Hindlimb muscle (tissue), 1 donor: Measurements from ENCODE around the gene TCP1. TPM values are rescaled to one million over a fixed set of nuclear protein-coding genes. Genes with fewer than 3 reads are reported as not detected.
"Not testable (repeated sequence)": the region's sequence is repeated elsewhere in the genome, so short reads cannot be mapped to it uniquely, and the experiment has no call there.

Experiments
- DNase-seq: peaks from one replicate; pipeline ENCODE4 v3.0.0-alpha.2; 2013
- polyA plus RNA-seq: library from polyadenylated mRNA; unstranded; fragments of 120-200 nt; gene quantifications from one replicate; pipeline ENCODE4 v1.2.1, GENCODE V29; 2013; ENCODE audit not compliant: insufficient read length

The TCP1 gene
- polyA plus RNA-seq, 1 donor = 197 TPM

DNA sequence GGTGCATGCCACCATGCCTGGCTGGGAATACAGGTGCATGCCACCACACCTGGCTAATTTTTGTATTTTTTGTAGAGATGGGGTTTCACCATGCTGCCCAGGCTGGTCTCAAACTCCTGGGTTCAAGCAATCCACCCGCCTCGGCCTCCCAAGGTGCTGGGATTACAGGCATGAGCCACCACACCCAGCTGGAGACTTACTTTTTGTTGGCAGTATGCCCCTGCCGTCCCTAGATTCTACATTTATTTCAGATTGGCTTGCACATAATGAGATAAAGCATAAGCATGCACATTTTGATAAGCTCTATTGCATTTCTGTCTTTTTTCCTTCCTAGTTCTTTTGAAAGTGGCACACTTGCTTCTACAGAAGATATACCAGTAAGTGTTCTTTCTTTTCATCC lies 27.4 kb upstream of the TCP1 start:
- DNase-seq = not testable (repeated sequence)

DNA sequence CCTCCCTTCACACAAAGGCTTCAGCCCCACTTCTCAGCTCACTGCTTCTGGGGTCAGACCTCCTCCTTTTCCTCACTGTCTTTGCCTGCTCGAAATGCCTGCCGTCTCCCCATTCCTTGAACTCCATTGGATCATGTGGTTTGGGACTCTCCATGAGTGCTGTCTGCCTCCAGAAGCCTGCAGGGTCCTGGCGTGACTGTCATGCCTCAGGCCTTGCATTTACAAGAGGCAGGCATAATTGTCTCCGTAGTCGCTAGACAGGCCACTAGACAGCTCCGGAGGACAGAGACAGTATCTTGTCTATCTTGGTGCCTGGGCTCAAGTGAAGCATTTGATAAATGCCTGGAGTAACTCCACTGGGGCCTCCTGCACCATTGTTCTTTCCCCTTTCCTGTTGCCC lies 26.0 kb upstream of the TCP1 start:
- DNase-seq = no peak

- DNase-seq = no peak
Observed at GRCh38 chr6:159813781-159814180, 24.4 kb upstream of the TCP1 start.

DNA sequence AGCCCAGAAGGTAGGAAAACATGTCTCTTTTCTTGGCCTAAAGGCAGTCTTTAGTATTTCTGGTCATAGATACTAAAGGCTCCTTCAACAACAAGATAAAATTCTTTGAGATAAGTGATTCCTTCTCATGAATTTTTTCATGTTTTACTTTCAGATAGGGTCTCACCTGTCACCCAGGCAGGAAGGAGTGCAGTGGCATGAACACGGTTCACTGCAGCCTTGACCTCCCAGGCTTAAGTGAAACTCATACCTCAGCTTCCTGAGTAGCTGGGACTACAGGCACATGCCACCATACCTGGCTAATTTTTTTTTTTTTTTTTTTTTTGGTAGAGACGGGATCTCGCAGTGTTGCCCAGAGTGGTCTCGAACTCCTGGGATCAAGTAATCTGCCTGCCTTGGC lies 19.7 kb upstream of the TCP1 start:
- no peak for DNase-seq

- DNase-seq = no peak
Observed at GRCh38 chr6:159808647-159809046, 19.2 kb upstream of the TCP1 start.

DNA sequence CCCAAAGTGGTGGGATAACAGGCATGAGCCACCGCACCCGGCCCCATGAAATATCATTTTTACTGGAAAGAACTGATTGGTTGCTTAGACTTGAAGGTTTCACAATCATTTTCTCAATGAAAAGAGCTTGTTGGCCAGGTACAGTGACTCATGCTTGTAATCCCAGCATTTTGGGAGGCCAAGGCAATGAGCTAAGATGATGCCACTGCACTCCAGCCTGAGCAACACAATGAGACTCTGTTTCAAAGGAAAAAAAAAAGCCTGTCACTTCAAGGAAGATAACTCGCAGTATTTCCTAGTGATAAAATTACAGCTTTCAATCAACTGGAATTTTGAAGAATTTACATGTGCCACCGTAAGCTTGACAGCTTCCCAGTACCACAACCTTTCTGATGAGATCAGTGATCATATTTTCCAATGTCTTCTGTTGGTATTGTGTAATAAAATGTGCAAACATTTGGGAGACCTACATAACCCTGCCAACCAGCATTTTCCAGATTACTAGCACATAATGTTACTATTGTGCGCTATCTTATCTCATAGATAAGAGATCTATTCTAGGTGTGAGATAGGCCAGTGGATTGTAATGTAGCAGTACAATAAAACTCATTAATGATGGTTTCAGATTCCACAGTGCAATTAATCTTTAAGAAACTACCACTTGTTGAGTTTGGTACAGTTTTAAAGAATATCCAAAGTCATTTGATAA lies 17.9 kb upstream of the TCP1 start:
- no peak for DNase-seq

DNA sequence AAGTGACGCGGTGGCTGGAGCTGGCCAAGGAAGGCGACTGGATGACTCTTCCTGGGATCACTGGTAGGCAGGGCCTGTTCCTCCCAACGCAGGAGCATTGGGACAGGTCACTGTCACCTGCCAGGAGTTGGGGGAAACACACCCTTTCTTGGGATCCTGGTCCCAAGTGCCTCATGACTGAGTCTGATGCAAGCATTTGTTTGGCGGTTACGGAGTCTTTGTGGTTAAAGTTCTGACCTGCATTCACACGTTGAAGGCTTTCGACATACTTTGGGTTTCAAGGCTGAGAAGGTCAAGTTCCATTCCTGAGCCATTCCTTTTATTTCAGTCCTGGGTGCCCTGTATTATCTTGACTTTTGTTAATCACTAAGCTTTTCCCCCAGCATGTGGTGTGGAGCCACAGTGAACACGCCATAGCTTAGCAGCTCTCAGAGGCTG lies 16.6 kb upstream of the TCP1 start:
- no peak for DNase-seq

GRCh38 chr6:159805440-159806020 lies 16.1 kb upstream of the TCP1 start:
- no peak for DNase-seq

DNA sequence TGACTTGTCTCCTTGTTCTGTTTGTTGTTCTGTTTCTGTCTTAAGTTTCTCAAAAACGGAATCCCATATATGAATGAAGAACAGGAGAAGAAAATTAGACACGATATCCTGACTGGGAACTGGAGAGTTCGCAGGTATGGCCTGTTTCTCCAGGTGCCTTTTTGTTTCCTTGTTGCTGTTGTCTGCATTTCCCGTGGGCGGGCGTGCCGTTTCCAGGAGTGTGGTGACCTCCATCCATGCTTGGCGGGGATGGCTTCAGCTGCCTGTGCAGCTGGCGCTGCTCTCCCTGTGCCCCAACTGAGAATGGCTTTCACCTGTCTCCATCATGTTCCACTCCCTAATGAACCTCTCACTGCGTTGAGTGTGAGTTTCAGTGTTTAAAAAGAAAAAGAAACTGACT lies 15.1 kb upstream of the TCP1 start:
- no peak for DNase-seq

DNA sequence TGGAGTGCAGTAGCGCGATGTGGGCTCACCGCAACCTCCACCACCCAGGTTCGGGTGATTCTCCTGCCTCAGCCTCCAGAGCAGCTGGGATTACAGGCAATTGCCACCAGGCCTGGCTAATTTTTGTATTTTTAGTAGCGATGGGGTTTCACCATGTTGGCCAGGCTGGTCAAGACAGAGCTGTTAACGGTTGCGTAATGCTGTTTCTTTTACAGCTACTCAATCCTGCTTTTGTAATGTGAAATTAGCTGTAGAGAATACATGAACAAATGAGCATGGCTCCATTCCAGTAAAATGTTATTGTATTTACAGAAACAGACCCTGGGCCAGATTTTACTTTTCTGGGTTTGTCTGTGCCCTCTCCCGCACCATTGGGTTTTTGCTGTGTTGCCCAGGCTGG lies 12.5 kb upstream of the TCP1 start:
- DNase-seq = no peak

DNA sequence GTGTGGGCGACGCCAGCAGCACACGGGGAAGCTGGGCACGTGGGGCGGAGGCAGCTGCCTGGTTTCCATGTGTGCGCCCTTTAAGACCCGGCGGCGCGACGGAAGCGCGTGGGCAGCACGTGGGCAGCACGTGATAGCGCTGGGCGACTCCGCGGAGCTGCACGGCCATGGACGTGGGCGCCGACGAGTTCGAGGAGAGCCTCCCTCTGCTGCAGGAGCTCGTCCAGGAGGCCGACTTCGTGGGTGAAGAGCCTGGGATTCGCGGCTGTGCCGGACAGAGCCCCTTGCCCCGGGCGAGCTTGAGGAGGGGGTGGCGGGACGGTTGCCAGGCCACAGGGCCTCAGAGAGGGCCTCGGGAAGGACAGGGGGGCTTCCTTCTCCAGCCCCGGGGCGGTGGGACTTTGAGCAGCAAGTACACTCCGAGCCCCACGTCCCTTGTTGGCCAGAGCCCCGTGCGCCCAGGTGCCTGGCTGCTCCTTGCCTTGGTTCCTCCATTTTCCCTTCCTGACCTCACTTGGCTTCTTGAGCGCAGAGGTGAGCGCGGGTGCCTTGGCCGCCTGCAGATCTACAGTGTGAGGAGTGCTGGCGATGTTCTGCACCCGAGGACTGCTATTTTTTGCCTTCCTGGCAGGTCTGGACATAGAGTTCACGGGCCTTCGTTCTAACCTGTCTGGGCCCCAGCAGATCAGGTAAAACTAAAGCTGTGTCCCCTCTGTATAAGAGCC lies 10.9 kb upstream of the TCP1 start, which contains the start of gene PNLDC1:
Gene PNLDC1 (plus strand): TSS at position 136 of the 725 bp plus-strand sequence. CDS start 32 bp downstream, at position 168.
- DNase-seq = no peak

- DNase-seq = no peak
Observed at GRCh38 chr6:159797554-159797953, 8.2 kb upstream of the TCP1 start.

DNA sequence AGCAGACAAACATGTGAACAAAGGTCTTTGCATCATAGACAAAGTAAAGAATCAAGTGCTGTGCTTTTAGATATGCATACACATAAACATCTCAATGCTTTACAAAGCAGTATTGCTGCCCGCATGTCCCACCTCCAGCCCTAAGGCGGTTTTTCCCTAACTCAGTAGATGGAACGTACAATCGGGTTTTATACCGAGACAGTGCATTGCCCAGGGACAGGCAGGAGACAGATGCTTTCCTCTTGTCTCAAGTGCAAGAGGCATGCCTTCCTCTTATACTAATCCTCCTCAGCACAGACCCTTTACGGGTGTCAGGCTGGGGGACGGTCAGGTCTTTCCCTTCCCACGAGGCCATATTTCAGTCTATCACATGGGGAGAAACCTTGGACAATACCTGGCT lies 5.6 kb upstream of the TCP1 start:
- DNase-seq = not testable (repeated sequence)

DNA sequence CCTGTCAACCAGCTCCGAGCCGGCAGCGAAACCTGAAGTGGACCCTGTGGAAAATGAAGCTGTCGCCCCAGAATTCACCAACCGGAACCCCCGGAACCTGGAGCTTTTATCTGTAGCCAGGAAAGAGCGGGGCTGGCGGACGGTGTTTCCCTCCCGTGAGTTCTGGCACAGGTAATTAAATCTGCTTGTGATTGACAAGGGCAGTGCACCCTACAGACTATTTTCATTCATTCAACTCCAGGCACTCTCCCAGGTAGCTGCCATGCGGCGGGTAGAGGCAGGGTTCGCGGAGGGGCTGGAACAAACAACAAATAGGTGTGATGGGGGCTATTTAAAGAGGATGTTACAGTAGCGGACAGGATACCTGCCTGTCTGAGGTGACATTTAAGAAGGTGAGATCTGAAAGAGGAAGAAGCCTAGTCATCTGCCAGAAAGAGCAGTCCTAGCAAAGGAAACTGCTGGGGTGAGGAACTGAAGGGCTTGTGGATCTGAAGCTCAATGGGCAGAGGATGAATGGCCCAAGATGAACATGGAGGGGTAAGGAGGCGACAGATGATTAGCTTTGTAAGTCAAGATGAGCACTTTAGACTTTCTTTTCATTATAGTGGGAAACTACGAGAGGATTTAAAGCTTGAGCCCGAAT lies 1.7 kb upstream of the TCP1 start:
- DNase-seq = no peak

- peak; percentile 96 for DNase-seq
Observed at GRCh38 chr6:159790149-159790955, 950 bp upstream of the TCP1 start, which contains the start of gene MRPL18. Gene MRPL18, plus strand, starts transcription at chr6:159790467. Its CDS starts 121 bp downstream, at chr6:159790588.

DNA sequence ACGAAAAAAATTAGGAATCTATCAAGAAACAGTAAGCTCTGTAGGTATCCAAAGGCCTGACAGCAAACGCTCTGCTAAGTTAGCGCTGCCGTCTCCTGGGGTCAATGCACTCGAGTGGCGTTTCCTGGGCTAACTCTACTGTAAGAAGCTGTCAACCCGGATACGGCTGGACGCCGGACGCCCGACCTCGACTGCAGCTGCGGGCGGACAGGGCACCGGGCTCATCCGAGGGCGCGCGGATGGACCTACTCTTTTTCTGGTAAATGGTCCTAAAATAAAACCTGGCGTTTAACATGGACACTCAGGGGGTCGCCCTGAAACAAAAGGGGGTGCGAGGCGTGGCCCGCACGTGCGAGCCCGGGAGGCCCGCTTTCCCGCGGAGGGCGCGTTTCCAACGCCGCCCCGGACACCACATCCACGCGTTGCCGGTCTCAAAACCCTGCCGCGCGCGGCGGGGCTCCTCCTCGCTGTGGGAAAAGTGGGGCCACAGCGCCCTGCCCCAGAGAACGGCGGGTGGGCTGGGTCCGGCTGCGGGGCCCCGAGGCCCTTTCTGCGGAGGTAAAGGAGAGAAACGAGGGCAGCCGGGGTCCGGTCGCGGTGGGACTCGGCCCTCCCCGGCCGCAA lies 537 bp downstream of the TCP1 start:
- peak; percentile 30 for DNase-seq

DNA sequence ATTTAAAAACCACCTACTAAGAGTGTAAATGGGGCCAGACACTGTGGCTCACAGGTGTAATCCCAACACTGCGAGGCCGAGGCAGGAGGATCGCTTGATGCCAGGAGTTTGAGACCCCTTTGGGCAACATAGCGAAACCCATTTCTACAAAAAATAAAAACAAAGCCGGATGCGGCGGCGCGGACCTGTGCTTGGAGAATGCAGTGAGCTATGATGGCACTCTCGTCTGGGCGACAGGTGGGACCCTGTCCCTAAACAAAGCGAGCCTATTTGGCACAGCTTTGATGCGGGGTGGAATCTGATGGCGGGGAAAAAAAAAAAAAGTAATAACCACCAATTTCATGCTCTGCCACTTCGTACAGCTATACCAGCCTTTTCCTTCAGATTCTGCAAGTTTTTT lies 1.1 kb downstream of the TCP1 start:
- DNase-seq = no peak

GRCh38 chr6:159778542-159779103 lies 10.8 kb downstream of the TCP1 start:
- DNase-seq = no peak

GRCh38 chr6:159778131-159778530 lies 11.3 kb downstream of the TCP1 start:
- no peak for DNase-seq

DNA sequence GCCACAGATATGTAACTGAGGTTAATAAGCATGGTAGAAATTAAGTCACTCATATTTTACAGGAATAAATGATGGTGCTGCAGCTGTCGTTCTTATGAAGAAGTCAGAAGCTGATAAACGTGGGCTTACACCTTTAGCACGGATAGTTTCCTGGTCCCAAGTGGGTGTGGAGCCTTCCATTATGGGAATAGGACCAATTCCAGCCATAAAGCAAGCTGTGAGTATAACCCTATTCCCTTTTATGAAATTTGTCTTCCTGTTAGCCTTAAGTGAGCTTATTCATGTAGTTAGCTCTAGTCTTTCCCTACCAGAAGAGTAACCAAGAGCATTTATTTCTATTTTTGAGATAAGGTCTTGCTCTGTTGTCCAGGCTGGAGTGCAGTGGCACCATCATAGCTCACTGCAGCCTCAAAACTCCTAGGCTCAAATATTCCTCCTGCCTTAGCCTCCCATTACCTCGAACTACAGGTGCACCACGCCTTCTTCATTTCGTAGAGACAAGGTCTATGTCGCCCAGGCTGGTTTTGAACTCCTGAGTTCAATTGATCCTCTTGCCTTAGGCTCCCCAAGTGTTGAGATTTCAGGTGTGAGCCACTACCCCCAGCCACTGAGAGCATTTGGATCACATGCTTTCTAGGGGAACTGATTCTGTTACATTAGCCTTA lies 12.0 kb downstream of the TCP1 start:
- no peak for DNase-seq

DNA sequence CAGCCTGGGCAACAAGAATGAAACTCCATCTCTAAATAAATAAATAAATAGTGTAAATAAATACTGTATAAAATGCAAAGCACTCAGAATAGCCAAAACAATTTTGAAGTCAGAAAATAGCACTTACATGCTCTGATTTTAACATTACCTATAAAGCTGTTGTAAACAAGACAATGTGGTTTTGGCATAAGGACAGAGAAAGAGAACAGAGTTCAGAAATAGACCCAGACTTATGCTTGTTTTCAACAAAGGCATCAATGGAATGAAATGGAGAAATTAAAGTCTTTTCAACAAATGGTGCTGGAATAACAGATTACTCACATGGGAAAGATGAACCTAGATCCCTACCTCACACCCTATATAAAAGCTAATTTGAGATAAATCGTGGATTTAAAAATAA lies 17.2 kb downstream of the TCP1 start:
- DNase-seq = no peak
